GM19043 (cell line): ENCODE data around the gene VPS8.

Experiments used
- ATAC-seq: cut with Tn5 transposase; IDR thresholded peaks from one replicate; pipeline ENCODE4 v1.9.1; 2021; ENCODE audit warnings: low read depth; ENCODE audit not compliant: unreplicated experiment

Gene VPS8

DNA sequence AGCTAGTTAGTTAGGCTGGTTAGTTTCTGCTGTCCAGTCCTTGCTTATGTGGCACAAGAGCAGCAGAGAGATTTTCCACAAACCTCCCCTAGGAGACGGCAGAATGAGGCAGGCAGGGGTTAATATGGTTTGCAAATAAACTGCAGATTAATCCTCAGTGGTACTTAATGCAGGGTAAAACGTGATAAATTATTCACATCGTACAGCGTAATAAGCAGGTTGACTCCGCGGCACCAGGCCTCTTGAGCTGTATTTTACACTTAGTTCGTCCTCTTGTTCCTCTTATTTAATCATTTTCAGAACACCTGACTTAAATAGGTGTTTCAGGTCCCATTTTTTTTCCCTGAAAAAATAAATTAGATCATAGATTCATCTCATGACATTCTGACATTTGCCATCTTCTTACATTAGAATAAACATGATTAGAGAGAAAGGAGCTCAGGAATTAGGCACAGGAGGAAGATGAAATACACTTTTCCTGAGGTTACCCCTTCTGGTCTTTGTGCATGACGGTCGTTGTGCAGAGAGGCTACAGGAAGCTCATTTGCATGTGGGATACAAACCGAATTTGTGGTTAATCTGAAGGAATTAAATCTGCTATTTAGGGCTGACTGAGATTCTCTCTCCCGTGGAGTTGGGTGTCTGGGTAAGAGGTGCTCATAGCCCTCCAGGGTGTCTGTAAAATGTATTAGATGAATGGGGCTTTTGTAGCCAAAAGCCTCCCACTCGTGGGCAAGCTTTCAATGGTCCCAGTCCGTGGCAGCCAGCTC is 27.1 kb upstream of the VPS8 start:
- no peak for ATAC-seq

DNA sequence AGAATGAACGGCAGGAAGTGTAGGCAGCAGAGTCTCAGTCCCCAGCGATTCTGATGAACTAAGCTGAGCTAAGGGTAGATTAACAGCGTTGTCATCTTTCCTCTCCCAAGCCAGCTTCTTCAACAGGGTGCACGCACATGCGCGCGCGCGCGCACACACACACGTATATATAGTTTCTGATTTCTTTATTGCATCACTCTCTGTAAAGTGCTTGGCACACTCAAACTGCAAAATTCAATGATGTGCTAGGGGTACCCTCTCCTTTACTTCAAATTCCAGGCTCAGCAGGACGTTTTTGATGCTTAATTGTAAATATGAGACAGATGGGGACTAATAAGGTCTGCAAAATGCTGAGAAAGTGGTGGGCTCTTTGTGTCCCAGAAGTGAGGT is 26.1 kb upstream of the VPS8 start:
- no peak for ATAC-seq

DNA sequence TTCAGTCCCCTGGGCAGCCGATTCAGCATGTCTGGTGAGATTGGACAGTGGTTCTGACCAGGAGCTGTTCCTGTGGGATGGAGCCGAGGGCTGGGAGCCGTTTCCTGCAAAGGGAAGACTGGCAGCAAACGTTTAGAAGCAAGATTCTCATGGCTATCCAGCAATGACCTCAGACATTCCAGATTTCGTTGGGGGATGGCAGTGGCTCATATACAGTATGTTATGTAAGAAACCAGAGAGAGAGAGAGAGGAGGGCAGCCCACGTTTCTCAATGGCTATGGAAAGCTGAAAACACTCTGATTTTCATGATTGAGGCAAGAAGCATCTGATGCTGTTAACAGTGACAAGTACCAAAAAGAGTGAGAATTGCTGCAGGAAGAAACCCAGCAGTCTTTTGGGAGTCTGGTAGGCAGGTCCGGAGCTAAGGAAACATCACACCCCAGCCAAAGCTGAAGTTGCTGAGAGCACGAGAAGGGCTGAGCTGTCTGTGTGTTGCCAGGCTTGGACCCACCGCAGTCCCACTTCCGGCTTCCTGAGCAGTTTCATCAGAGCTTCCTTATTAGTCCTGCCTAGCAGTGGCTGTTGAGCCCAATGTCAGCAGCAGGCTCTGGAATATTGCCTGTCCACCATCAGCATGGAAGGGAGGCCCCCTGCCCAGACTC is 25.6 kb upstream of the VPS8 start:
- no peak for ATAC-seq

DNA sequence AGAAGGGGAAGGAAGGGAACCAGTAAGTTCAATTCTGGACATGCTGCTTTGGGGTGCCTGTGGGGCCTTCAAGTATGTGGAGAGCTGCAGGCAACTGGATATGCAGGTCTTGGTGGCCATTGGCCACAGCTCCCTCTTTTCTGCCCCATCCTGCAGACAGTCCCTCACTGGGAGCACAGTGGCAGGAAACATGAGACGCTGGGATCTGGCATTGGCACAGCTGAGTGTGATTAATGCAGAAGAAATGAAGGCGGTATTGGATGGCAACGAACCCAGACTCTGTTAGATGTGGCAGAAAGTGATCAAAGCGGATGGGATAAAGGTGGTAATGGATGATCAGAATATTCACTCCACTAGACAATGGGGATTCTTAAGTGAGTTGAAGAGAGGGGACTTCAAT is 23.2 kb upstream of the VPS8 start:
- no peak for ATAC-seq

DNA sequence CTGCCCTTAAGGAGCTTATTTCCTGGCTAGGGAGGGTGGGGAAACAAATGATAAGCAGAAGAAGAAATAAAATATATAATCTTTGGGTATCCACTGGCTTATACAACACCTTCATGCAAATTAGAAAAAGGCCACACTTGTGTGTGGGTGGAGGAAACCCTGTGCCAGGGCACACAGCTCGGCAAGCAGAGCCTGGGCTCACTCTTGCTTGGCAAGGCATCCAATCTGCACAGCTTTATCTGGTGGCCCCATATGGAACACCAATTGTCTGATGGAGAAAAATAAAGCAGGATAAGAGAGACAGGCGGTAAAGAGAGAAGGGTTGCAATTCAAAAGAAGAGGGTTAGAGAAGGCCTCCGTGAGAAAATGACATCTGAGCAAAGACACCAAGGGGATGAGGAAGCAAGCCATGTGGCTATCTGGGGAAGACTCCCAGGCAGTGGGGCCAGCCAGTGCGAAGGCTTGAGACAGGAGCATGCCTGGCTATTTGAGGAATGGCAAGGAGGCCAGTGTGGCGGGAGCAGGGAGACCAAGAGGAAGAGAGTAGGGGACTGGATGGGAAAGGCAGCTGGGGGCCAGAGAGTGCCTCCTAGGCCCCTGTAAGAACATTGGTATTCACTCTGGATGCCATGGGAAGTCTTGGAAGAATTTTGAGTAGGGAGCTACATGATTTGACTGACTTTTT is 22.5 kb upstream of the VPS8 start:
- no peak for ATAC-seq

DNA sequence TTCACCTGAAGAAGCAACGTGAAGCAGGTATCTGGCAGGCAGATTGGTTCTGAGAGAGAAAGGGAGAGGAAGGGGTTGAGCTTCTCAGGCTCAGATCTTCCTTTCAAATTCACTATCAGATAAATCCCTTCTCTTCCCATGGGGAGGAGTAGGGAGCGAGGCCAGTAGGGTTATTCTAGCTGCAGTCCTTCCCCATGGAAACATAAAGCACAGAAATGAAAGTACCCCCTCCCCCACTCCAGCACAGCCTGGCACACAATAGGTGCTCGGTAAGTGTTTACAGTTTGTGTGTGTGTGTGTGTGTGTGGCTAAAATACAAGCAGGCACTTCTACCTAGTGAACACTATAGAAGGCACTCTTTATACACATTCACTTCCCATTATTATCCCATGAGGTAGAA is 20.8 kb upstream of the VPS8 start:
- ATAC-seq: no peak

DNA sequence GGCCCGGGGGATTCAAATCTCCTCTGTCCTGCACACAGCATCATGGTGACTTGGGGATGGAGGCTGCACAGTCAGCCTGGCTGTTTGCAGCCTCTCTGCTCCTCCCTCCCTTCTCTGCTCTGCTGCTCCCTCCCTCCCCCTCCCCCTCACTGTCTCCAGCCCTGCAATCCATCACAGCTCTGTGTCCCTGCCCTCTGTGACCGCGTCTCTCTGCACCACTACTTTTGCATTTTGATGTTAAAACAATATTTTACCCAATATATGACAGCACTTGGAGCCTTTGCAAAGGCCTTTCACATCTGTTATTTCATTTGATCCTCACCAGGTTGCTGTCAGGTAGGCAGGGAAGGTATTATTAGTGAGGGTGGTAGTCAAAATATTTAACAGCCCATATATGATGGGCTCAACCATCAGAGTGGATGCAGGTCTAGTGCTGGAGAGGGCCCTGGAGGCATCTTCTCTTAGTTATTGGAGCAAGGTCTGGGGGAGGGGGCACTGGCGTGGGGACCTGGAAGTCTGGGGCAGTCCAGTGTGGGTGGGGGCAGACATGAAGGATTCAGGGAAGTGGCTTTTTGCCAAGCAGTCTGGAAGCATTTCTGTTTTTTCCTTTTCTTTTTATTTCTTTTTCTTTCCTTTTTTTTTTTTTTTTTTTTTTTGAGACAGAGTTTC is 16.3 kb upstream of the VPS8 start:
- no peak for ATAC-seq

DNA sequence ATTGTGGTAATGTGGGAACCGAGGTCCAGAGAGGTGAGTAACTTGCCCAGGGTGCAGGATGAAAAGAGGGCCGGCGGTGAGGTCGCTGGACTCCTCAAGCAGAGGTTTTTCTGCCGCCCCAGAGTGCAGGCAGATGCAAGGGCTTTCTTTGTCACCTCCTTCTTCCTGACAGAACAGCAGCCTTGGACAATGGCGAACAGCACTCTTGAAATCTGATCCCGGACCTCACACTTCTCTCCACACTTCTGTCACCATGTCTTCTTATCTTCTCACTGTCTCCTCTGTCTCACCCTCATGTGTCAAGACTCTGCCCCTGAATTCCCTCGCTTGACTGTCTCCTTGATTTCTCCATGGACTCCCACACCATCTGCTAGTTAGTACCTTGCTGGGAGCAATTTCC is 15.4 kb upstream of the VPS8 start:
- no peak for ATAC-seq

DNA sequence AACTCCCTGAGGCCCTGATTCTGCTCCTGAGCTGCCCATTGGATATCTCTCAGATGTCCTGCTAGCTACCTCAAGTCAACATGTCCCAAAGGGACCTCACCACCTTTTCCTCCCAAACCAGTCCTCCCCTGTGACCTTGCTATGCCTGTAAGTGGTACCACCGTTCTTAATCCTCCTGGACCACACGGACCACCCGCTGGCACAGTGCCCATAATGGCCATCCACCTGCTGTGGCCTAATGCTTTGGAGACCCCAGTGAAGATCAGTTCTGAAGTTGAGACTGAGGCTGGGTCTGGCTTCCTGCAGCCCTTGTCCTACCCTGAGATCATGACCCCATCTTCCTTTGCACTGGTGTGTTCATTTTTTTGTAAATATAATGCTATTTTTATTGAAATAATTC is 15.0 kb upstream of the VPS8 start:
- ATAC-seq: no peak

DNA sequence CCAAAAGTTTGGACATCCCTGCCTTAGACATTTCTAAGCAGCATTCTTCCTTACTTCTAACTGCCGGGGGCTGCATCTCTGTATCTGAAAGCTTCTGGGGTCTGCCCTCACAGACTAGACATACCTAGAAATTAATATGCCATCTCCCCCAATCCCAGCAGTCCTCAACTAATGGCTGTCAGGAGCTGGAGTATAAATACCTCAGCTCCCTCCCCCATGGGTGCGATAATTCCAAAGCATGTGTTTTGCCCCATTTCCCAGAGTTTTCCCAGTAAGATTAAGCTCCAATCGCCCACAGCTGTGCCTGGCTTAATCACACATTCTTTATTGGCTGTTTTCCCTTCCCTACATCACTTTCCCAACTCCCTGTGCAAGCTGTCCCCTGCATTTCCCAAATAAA is 13.8 kb upstream of the VPS8 start:
- no peak for ATAC-seq

DNA sequence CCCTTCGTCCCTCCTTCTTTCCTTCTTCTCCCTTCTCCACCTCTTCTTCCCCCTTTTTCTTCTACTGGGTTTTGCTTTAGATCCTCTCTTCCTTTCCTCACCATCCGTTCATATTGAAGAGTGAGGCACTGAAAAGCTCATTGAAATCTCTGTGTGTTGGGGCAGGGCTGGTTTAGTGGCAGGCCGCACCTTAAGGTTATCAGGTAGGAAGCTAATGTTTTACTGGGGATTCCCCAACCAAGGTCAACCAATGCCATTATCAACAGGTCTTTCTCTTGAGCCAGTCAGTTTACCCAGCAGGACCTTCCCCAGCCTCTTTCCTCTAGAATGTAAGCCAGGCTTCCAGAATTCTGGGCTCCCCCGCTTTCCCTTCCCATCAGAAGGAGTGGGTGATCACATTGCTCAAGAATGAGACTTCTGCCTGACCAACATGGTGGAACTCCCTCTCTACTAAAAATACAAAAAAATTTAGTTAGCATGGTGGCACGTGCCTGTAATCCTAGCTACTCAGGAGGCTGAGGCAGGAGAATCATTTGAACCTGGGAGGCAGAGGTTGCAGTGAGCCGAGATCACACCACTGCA is 11.5 kb upstream of the VPS8 start:
- no peak for ATAC-seq

DNA sequence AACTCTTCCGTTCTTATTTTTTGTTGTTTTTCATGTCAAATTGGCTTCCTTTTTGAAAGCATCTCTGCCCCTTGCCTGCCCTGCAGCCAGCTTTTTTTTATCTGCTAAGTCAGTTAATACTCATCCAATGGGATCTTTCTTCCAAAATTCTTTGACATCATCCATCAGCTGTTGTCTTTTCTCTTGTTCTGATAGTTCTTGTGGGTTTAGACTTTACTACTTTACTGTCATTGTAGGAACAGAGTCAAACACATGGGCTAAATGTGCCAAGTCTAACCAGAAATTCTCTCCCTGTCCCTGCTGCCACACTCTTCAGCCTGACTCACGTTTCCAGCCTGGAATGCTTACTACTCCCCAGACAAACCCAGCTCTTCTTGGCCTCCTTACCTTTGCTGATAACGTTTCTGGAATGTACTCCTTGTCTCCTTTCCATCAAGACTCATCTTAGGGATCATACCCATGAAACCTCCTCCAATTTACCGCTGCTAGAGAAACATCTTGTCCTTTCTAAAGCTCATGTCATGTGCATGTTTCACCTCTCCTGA is 10.7 kb upstream of the VPS8 start:
- ATAC-seq: no peak

DNA sequence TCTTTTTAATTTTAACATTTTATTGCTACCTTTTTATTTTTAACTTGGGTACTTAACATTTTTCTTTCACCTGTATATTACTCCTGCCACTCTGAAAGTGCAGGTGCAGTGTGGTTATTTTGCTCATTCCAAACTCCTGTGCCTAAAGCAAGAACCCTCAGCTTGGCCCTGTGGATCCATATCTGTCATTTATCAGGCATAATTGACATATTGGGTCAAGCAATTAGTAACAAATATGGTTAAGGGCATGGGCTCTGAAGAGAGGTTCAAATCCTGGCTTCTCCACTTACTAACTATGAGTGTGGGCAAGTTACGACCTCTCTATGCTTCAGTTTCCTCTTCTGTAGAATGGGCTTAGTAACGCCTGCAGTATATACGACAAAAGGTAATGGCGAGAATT is 9.8 kb upstream of the VPS8 start:
- no peak for ATAC-seq

DNA sequence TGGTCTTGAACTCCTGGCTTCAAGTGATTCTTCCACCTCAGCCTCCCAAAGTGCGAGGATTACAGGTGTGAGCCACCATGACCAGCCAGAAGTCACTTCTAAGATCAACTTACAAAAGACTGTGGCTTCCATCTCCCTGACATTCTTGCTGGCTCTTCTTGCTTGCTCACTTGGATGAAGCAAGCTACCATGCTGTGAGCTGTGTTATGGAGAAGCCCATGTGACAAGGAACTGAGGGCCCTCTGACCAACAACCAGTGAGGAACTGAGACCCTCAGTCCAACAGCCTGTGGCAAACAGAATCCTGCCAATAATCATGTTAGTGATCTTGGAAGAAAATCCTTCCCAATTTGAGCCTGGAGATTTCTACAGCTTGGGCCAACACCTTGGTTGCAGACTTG is 7.2 kb upstream of the VPS8 start:
- ATAC-seq: no peak

DNA sequence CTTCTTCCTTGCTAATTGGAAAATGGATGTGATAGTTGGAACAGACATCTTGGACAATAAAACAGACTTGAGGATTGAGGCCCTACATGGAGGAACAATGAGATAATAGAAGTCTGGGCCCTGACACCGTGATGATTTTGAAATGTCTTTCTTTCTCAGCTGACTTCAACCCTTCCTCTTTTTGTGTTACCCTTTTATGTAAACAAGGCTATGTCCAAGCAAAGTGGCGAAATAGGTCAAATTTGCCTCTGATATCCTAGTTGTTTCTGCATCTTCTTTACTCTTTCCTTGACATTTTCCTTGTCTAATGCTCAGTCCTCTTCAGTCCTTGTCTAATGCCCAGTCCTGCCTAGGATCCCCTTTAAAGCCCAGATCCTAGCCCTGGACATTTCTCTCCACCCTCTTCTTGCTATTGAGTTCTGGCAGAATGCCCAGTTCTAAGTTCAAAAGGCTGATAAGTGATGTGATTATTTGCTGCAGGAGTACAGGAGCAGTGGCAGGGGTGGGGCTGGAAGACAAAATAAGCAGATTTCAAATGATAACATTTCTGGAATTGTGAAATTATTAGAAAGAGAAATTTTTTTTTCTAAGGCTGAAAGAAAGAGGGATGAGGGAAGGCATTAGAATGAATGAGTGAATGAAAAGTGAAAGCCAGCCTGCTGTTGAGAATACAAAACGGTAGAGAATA is 6.5 kb upstream of the VPS8 start:
- ATAC-seq: no peak

DNA sequence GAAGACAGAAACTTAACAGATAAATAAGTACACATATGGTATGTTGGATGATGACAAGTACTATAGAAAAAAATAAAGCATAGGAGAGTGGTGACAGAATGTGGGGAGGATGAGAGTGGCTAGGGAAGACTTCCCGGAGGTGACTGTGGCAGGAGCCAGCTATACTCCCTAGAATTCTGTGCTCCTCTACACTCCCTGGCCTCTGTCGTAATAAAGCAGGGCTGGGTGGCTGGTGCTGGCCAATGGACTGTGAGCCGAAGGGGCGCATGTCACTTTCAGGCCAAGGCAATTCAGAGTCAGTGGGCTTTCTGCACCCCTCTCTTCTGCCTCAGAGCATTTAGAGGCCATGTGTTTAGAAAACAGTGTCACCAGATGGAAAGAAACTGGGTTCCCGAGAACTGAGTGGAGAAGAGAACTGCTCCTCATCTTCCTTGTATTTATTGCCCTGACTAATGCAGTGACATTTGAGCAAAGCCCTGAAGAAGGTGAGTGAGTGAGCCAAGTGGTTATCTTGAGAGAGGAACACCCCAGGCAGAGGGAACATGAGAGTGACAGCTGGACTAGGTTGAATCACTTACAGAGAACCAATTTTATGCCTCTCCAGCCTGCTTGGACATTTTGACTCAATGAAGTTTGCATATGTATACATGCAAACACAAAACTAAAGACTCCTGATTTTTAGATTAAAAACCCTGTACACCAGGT is 5.2 kb upstream of the VPS8 start:
- ATAC-seq: no peak

DNA sequence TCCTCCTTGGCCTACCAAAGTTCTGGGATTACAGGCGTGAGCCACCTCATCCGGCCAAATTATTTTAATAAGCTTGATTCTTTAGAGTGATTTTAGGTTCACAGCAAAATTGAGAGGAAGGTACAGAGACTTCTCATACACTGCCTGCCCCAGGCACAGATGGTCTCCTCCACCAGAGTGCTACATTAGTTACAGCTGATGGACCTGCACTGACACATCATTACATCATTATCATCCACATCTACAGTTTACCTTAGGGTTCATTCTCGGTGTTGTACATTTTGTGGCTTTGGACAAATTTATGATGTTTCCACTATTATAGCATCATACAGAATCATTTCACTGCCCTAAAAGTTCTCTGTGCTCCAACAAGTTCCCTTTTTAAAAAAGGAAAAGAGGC is 4.4 kb upstream of the VPS8 start:
- ATAC-seq: no peak

DNA sequence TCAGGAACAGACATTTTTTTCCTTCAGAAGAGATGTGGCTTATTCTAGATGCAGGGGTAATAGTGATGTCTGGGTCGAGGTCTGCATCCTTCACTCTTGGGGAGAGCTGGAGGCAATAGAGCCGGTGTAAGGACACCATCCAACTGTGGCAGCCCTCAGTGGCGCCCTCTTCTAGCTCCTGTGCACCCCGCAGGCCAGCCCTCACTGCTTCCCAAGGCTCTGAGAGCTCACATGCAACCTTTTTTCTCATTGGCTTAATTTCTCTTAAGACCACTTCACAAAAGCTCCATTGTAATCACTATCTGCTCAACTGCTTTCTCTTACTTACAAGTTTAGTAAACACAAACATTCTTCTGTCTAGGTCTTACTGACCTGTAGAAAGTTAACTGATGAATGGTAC is 3.9 kb upstream of the VPS8 start:
- ATAC-seq: no peak

DNA sequence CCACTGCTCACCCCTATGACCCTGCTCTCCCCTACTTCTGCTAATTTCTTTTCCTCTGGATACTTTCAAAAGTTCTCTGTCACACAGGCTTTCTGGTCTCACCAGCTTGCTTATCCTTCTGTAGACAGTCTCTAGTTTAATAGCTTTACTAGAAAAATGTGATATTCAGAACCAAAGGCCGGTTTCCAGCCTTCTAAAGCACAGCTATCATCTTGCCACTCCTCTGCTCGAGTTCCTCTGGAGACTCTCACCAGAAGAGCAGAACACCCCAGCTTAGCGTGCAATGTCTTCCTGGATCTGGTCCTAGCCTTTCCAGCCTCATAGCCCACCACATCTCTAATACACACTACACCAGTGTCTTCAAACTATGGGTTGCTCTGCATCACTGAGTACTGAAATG is 1.8 kb upstream of the VPS8 start:
- no peak for ATAC-seq

DNA sequence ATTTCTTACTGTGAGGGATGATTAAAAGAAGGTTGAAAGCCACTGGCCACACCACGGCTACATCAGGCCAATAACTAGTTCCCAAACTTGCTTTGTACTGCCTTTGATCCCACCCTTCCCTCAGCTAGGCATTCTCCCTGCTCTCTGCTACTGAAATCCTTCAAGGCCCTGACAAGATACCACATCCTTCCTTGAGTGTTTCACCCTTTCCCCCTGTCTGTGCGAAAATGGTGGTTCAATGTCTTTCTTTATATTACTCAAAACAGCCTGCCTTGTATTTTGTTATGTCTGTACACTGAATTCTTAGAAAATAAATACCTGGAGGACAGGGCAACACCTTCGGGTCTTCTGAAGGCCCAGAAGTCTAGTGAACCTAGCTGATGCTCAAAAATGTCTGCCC is 932 bp upstream of the VPS8 start:
- no peak for ATAC-seq
